Panc1 (cell line): ENCODE data around the gene GIGYF1. TPM values are rescaled to one million over a fixed set of nuclear protein-coding genes. Genes with fewer than 3 reads are reported as not detected.

ENCODE experiments used
- ATAC-seq: fragments of 200-7000 bp; cut with Tn5 transposase; 2 replicates; pipeline ENCODE4 v1.9.1; 2020; ENCODE audit warnings: mild to moderate bottlenecking, moderate library complexity
- BruUV-seq: library from RNA; stranded (reverse); fragments of 400-500 nt; replicated peaks from 2 replicates; lab custom pipeline; 2021; lab: Mats Ljungman, UMichigan
- CTCF ChIA-PET: fragments of 300-600 bp; sonication (Branson Sonifier 250); formaldehyde crosslinking; loops from one replicate; lab custom pipeline; 2022; ENCODE audit warnings: antibody characterized with exemption; lab: Charles Lee
- POLR2A ChIA-PET: fragments of 300-600 bp; sonication (Branson Sonifier 250); formaldehyde crosslinking; loops from one replicate; lab custom pipeline; 2022; ENCODE audit warnings: antibody characterized with exemption; lab: Charles Lee
- DNase-seq: peaks from one replicate; pipeline ENCODE4 v3.0.0-alpha.2; 2010; ENCODE audit warnings: low read depth, low spot score
- H3K27ac ChIP-seq: 2 replicates; pipeline ENCODE4 v1.5.1; 2011; ENCODE audit warnings: mild to moderate bottlenecking, low read length, inconsistent platforms
- H3K27me3 ChIP-seq: fragments of 200-500 bp; sonication (Bioruptor generic); 2 replicates; pipeline ENCODE4 v1.6.0; 2014; ENCODE audit warnings: low read length, inconsistent platforms; ENCODE audit not compliant: control insufficient read depth, insufficient read depth
- H3K36me3 ChIP-seq: fragments of 200-500 bp; sonication (Bioruptor generic); 2 replicates; pipeline ENCODE4 v1.5.1; 2014; ENCODE audit warnings: inconsistent platforms, mild to moderate bottlenecking, low read length, moderate library complexity; ENCODE audit not compliant: control insufficient read depth, insufficient read depth
- H3K4me1 ChIP-seq: 2 replicates; pipeline ENCODE4 v1.5.1; 2011; ENCODE audit warnings: inconsistent platforms, mild to moderate bottlenecking, low read length, moderate library complexity; ENCODE audit not compliant: control insufficient read depth, insufficient read depth
- H3K4me3 ChIP-seq, 2 experiments: 2 replicates each; pipeline ENCODE4 v1.5.1; 2011 to 2012; ENCODE audit warnings: low read depth in 2 of 2, low read length in 2 of 2, mild to moderate bottlenecking in 2 of 2, inconsistent platforms in 1 of 2, moderate library complexity in 1 of 2
- H3K9me3 ChIP-seq: fragments of 200-500 bp; sonication (Bioruptor generic); 2 replicates; pipeline ENCODE4 v1.5.1; 2014; ENCODE audit warnings: low read depth, mild to moderate bottlenecking, inconsistent platforms, low read length, moderate library complexity; ENCODE audit not compliant: control insufficient read depth, insufficient read depth
- CTCF ChIP-seq: fragments of 450-650 bp; IDR thresholded peaks from 2 replicates; pipeline ENCODE4 v1.5.1; 2017; ENCODE audit warnings: mild to moderate bottlenecking
- POLR2AphosphoS5 ChIP-seq: IDR thresholded peaks from 2 replicates; pipeline ENCODE4 v1.6.1; 2012; ENCODE audit warnings: mild to moderate bottlenecking, low read depth, low read length, moderate library complexity
- REST ChIP-seq, 2 experiments: IDR thresholded peaks; 2 replicates each; pipeline ENCODE4 v1.6.1; 2011 to 2012; ENCODE audit warnings: low read depth in 2 of 2, control low read depth in 1 of 2, low read length in 1 of 2, mild to moderate bottlenecking in 1 of 2, moderate library complexity in 1 of 2; ENCODE audit not compliant: insufficient read depth in 1 of 2
- SIN3A ChIP-seq: IDR thresholded peaks from 2 replicates; pipeline ENCODE4 v1.6.1; 2012; ENCODE audit warnings: low read depth, mild to moderate bottlenecking, low read length, moderate library complexity, borderline replicate concordance; ENCODE audit not compliant: insufficient read depth
- TCF7L2 ChIP-seq: IDR thresholded peaks from 2 replicates; pipeline ENCODE4 v1.6.1; 2011; ENCODE audit warnings: mild to moderate bottlenecking, low read depth, low read length, inconsistent platforms
- in situ Hi-C: cut with HindIII; loops from 2 replicates; pipeline ENCODE4 v1.10.0; 2016; ENCODE audit warnings: low sequenced_read_pairs, low pct_unique_long_range_greater_than_20kb
- intact Hi-C: fragments of 100-400 bp; cut with micrococcal nuclease; formaldehyde crosslinking; loops from one replicate; pipeline ENCODE4 v1.10.0; 2022; ENCODE audit not compliant: unreplicated experiment
- total RNA-seq: library from RNA; stranded (reverse); gene quantifications from one replicate; pipeline ENCODE4 v1.2.1, GENCODE V29; 2021; ENCODE audit not compliant: unreplicated experiment

Gene GIGYF1
- total RNA-seq, 1 experiment from 2014 or later, result 52.6 TPM

GRCh38 chr7:100677308-100678267 lies 16.5 kb downstream of the GIGYF1 start:
- no peak overlapping the region; the same call in 1 of the 2 replicates for H3K27ac ChIP-seq
- POLR2A ChIA-PET, result no interaction called here
- H3K27me3 ChIP-seq, result no peaks in the 10 kb centered on the region
- ATAC-seq (no peak), DNase-seq (no peak)
- H3K4me3 ChIP-seq, result no peak overlapping the region
- TF ChIP-seq POLR2AphosphoS5 (no peak), TCF7L2 (no peak), SIN3A (no peak), REST (IDR thresholded peaks at IDR 0.05; ENCODE audit: insufficient read depth in 1 of 2, low read depth in 2 of 2, low read length in 1 of 2) (no peak), CTCF (no peak)
- intact Hi-C loops (no loop called here), in situ Hi-C loops (no loop called here)
- BruUV-seq, result no TSS peak
- H3K9me3 ChIP-seq, result no peaks in the 10 kb centered on the region
- peaks cover 54% of the 10 kb centered on the region for H3K4me1 ChIP-seq
- CTCF ChIA-PET, result no interaction called here
- H3K36me3 ChIP-seq, result peaks cover 3% of the 10 kb centered on the region

GRCh38 chr7:100676501-100677306 lies 17.3 kb downstream of the GIGYF1 start:
- DNase-seq (no peak), ATAC-seq (no peak)
- intact Hi-C loops, result no loop called here
- H3K4me1 ChIP-seq, result peaks cover 48% of the 10 kb centered on the region
- in situ Hi-C loops, result no loop called here
- TF ChIP-seq SIN3A, result no peak
- no peak for TF ChIP-seq POLR2AphosphoS5
- no peak for TF ChIP-seq TCF7L2
- no peak for TF ChIP-seq REST (IDR thresholded peaks at IDR 0.05; ENCODE audit: insufficient read depth in 1 of 2, low read depth in 2 of 2, low read length in 1 of 2)
- no peak for TF ChIP-seq CTCF
- peak overlapping the region; percentile 15 to 93; a peak in 2 of 4 replicates for H3K4me3 ChIP-seq
- CTCF ChIA-PET, result interaction anchor here (1.2 kb wide), 1 partner anchor 13 kb away, joined by 3 read pairs; no protein-coding TSS in a partner anchor
- POLR2A ChIA-PET, result interaction anchor here (0.6 to 0.7 kb wide), 2 partner anchors 26 to 31 kb away, joined by 3 to 5 read pairs; no protein-coding TSS in a partner anchor
- no peaks in the 10 kb centered on the region for H3K9me3 ChIP-seq
- H3K27me3 ChIP-seq, result no peaks in the 10 kb centered on the region
- no TSS peak for BruUV-seq
- H3K27ac ChIP-seq, result no peak overlapping the region
- peaks cover 3% of the 10 kb centered on the region for H3K36me3 ChIP-seq
